GM19467 (cell line): ENCODE data around the gene MAN2A1.
"Not testable (repeated sequence)": the region's sequence is repeated elsewhere in the genome, so short reads cannot be mapped to it uniquely, and the experiment has no call there.

Experiments used
- ATAC-seq: cut with Tn5 transposase; IDR thresholded peaks from one replicate; pipeline ENCODE4 v1.9.1; 2021; ENCODE audit warnings: mild to moderate bottlenecking, moderate library complexity; ENCODE audit not compliant: unreplicated experiment

Gene MAN2A1

GRCh38 chr5:109857405-109858031 lies 167.8 kb downstream of the MAN2A1 start:
- ATAC-seq, result no peak

GRCh38 chr5:109859537-109859936 lies 169.8 kb downstream of the MAN2A1 start:
- no peak for ATAC-seq

- no peak for ATAC-seq
These were observed 172.6 kb downstream of the MAN2A1 start for GRCh38 chr5:109862301-109862700.

GRCh38 chr5:109863752-109864151 lies 174.0 kb downstream of the MAN2A1 start:
- ATAC-seq, result no peak

- ATAC-seq, result no peak
These were observed 175.9 kb downstream of the MAN2A1 start for GRCh38 chr5:109865637-109866036.

GRCh38 chr5:109866051-109866450 lies 176.3 kb downstream of the MAN2A1 start:
- ATAC-seq, result no peak

- ATAC-seq, result no peak
These were observed 179.0 kb downstream of the MAN2A1 start for GRCh38 chr5:109868737-109869136.

- ATAC-seq, result no peak
These were observed 184.0 kb downstream of the MAN2A1 start for GRCh38 chr5:109873687-109874086.

- ATAC-seq, result no peak
These were observed 184.4 kb downstream of the MAN2A1 start for GRCh38 chr5:109874108-109874507.

GRCh38 chr5:109876030-109876725 lies 186.5 kb downstream of the MAN2A1 start:
- no peak for ATAC-seq

GRCh38 chr5:109876941-109877669 lies 187.4 kb downstream of the MAN2A1 start:
- ATAC-seq, result no peak

GRCh38 chr5:109877670-109878045 lies 187.9 kb downstream of the MAN2A1 start:
- no peak for ATAC-seq

GRCh38 chr5:109878887-109879286 lies 189.2 kb downstream of the MAN2A1 start:
- no peak for ATAC-seq

- no peak for ATAC-seq
These were observed 191.4 kb downstream of the MAN2A1 start for GRCh38 chr5:109880907-109881685.

- ATAC-seq, result no peak
These were observed 192.8 kb downstream of the MAN2A1 start for GRCh38 chr5:109882546-109882945.

GRCh38 chr5:109884676-109885075 lies 194.9 kb downstream of the MAN2A1 start:
- no peak for ATAC-seq

- ATAC-seq, result no peak
These were observed 195.5 kb downstream of the MAN2A1 start for GRCh38 chr5:109885205-109885604.

GRCh38 chr5:109888989-109889388 lies 199.3 kb downstream of the MAN2A1 start:
- no peak for ATAC-seq

- ATAC-seq, result not testable (repeated sequence)
These were observed 203.5 kb downstream of the MAN2A1 start for GRCh38 chr5:109893271-109893670.

- ATAC-seq, result no peak
These were observed 208.8 kb downstream of the MAN2A1 start for GRCh38 chr5:109898269-109899162.
